ENCODE measurements around the gene ADGRF1. TPM values are rescaled to one million over a fixed set of nuclear protein-coding genes. Genes with fewer than 3 reads are reported as not detected.

Gene ADGRF1
- total RNA-seq, 1 experiment from 2014 or later, result 39.6 TPM

- H4K20me1 ChIP-seq (ENCODE audit: insufficient read depth), result no peaks in the 10 kb centered on the region
- no peaks in the 10 kb centered on the region for H3K27me3 ChIP-seq (ENCODE audit: insufficient read depth, low read length)
- H3K4me2 ChIP-seq (ENCODE audit: low read length), result no peak overlapping the region
- no TSS peak for BruUV-seq (replicated peaks)
- ChIA-PET RAD21 (ENCODE audit: low non-redundant PET in 1 of 2, low total read pairs in 2 of 2, uncharacterized antibody in 2 of 2, unreplicated experiment in 2 of 2) (no interaction called here), CTCF (no interaction called here), POLR2A (no interaction called here)
- H3K27ac ChIP-seq (ENCODE audit: low read depth, low read length), result no peak overlapping the region
- H3K4me3 ChIP-seq (replicated peaks in 1 of 2; ENCODE audit: low read depth in 1 of 2, low read length in 2 of 2), result no peak overlapping the region
- ATAC-seq (no peak), DNase-seq (ENCODE audit: low read depth, low spot score) (no peak)
- H3K9ac ChIP-seq (ENCODE audit: low read length), result no peak overlapping the region
- H3K9me2 ChIP-seq (ENCODE audit: insufficient read depth), result no peaks in the 10 kb centered on the region
- no peak overlapping the region for H2AFZ ChIP-seq (ENCODE audit: low read depth, low read length, poor library complexity, severe bottlenecking)
- H3K9me3 ChIP-seq (ENCODE audit: control insufficient read depth in 1 of 2, insufficient read depth in 1 of 2, low read depth in 1 of 2, low read length in 2 of 2), result no peaks in the 10 kb centered on the region
- intact Hi-C loops (cut with micrococcal nuclease), result no loop called here
- TF ChIP-seq POLR2A (IDR thresholded peaks at IDR 0.05; ENCODE audit: borderline replicate concordance, extremely low read depth, insufficient read depth, insufficient read length) (no peak), JUND (IDR thresholded peaks at IDR 0.05) (no peak), RAD21 (IDR thresholded peaks at IDR 0.05; ENCODE audit: low read depth) (no peak), YY1 (IDR thresholded peaks at IDR 0.05; ENCODE audit: extremely low read depth, insufficient replicate concordance, low read depth, low read length) (no peak)
- H3K4me1 ChIP-seq (ENCODE audit: control insufficient read depth in 1 of 2, insufficient read depth in 2 of 2, low read length in 2 of 2), result no peaks in the 10 kb centered on the region
- H3K79me2 ChIP-seq (ENCODE audit: insufficient read depth, low read length), result peaks cover 22% of the 10 kb centered on the region
- peaks cover 0 to 29% of the 10 kb centered on the region in 2 experiments; a peak in 1 of 4 replicates for H3K36me3 ChIP-seq (ENCODE audit: control insufficient read depth in 1 of 2, insufficient read depth in 2 of 2, low read length in 2 of 2)
These were observed 15.5 kb downstream of the ADGRF1 start for GRCh38 chr6:47026679-47027078.

GRCh38 chr6:47023573-47023972, 18.6 kb downstream of the ADGRF1 start:
- intact Hi-C loops (cut with micrococcal nuclease), result no loop called here
- DNase-seq (ENCODE audit: low read depth, low spot score) (no peak), ATAC-seq (no peak)
- no peak overlapping the region for H3K4me2 ChIP-seq (ENCODE audit: low read length)
- H4K20me1 ChIP-seq (ENCODE audit: insufficient read depth), result no peaks in the 10 kb centered on the region
- no peak overlapping the region for H3K4me3 ChIP-seq (replicated peaks in 1 of 2; ENCODE audit: low read depth in 1 of 2, low read length in 2 of 2)
- ChIA-PET POLR2A (no interaction called here), CTCF (no interaction called here), RAD21 (ENCODE audit: low non-redundant PET in 1 of 2, low total read pairs in 2 of 2, uncharacterized antibody in 2 of 2, unreplicated experiment in 2 of 2) (no interaction called here)
- H3K36me3 ChIP-seq (ENCODE audit: control insufficient read depth in 1 of 2, insufficient read depth in 2 of 2, low read length in 2 of 2), result peaks cover 0 to 25% of the 10 kb centered on the region in 2 experiments; a peak in 1 of 4 replicates
- no peaks in the 10 kb centered on the region for H3K79me2 ChIP-seq (ENCODE audit: insufficient read depth, low read length)
- H3K9me3 ChIP-seq (ENCODE audit: control insufficient read depth in 1 of 2, insufficient read depth in 1 of 2, low read depth in 1 of 2, low read length in 2 of 2), result no peaks in the 10 kb centered on the region
- no peak overlapping the region for H2AFZ ChIP-seq (ENCODE audit: low read depth, low read length, poor library complexity, severe bottlenecking)
- BruUV-seq (replicated peaks), result no TSS peak
- no peaks in the 10 kb centered on the region for H3K4me1 ChIP-seq (ENCODE audit: control insufficient read depth in 1 of 2, insufficient read depth in 2 of 2, low read length in 2 of 2)
- H3K9me2 ChIP-seq (ENCODE audit: insufficient read depth), result no peaks in the 10 kb centered on the region
- TF ChIP-seq SRF (IDR thresholded peaks at IDR 0.05; ENCODE audit: low read depth) (no peak), ZBTB33 (IDR thresholded peaks at IDR 0.05; ENCODE audit: extremely low read depth, insufficient replicate concordance, low read length) (no peak), SP1 (IDR thresholded peaks at IDR 0.05; ENCODE audit: low read depth) (no peak), ZNF274 (IDR thresholded peaks at IDR 0.05; ENCODE audit: low read depth, low read length) (no peak), ZFX (IDR thresholded peaks at IDR 0.05) (no peak), CTCF (IDR thresholded peaks at IDR 0.05 in 2 of 3, conservative IDR thresholded peaks at IDR 0.05 in 1 of 3; ENCODE audit: borderline replicate concordance in 1 of 3, insufficient read depth in 1 of 3, low read depth in 2 of 3, low read length in 2 of 3) (no peak), EZH2 (IDR thresholded peaks at IDR 0.05) (no peak), TCF7L2 (IDR thresholded peaks at IDR 0.05; ENCODE audit: borderline replicate concordance, extremely low read depth, insufficient read depth, insufficient read length) (no peak), CEBPB (IDR thresholded peaks at IDR 0.05; ENCODE audit: low read depth) (no peak), RAD21 (IDR thresholded peaks at IDR 0.05; ENCODE audit: low read depth) (no peak)
- no peak overlapping the region for H3K27ac ChIP-seq (ENCODE audit: low read depth, low read length)
- H3K27me3 ChIP-seq (ENCODE audit: insufficient read depth, low read length), result no peaks in the 10 kb centered on the region
- H3K9ac ChIP-seq (ENCODE audit: low read length), result no peak overlapping the region
